NCI-H2107 treated with DMSO at 0.1 percent for 48 hours (cell line): Measurements from ENCODE around the gene IL18R1.

ENCODE experiments used
- DNase-seq: peaks from one replicate; lab custom pipeline; 2025; ENCODE audit not compliant: unreplicated experiment; lab: John Stamatoyannopoulos, UW

IL18R1 gene

GRCh38 chr2:102345329-102345920, 10.2 kb upstream of the IL18R1 start:
- DNase-seq, result no peak

GRCh38 chr2:102346381-102347130, 9.0 kb upstream of the IL18R1 start:
- no peak for DNase-seq

DNA sequence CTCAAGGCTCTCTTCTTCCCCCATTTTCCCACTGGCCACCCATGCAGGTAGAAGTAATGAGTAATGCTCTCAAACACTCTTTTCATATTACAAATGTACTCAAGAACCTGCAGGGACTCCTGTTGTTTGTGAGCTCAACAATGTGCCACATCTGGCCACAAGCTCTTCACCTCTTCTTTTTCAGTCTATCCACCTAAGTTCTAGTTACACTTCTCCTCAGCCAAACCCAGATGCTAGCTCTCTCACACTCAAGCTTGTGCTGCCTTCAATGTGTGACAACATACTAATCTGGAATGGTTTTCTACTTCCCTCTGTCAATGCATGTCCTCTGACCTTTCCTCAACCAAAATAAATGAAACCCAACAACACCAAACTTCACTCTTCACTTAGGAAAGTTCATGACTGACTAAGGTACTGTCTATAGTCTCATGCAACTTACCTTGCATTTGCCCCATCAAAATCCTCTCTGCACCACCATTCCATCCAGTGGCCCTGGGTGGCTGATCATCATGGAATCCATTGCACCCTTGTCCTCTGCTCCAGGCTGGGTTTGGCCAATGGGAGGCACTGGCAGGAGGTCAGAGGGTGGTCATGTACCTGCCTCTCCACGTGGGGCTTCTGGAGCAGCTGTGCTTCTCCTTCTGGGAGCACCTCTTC, 5.3 kb upstream of the IL18R1 start:
- no peak for DNase-seq

DNA sequence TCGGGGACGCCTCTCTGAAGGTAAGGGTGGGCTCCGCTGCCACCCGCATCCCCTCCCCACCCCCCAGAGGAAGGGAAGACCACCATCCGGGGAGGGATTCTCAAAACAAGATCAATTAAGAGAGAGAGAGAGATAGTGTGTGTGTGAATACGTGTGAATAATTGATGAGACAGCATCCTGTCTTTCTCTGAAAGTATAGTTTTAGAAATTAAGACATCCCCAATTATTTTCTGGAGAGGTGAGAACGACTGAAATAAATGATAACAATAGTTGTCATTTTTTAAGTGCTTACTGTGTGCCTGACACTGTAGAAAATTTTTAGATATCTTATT, 751 bp downstream of the IL18R1 start:
- DNase-seq, result no peak

DNA sequence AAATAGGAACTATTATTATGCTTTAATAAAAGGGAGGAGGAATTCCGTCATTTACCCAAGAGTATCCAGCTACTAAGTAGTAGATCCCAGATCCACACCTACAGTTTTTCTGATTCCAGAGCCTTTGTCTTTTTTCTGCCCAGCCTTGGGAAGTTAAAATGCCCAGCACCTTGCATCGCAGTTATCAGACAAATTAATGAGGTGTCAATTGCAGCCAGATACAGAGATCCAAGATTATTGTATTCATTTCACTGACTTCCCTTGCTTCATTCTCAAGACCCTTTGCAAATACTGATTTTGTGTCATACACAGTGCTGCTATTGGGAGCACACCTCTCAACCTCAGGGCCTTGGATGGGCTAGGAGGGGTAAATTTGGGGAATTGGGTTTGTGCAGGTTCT, 1.1 kb downstream of the IL18R1 start:
- DNase-seq, result no peak

DNA sequence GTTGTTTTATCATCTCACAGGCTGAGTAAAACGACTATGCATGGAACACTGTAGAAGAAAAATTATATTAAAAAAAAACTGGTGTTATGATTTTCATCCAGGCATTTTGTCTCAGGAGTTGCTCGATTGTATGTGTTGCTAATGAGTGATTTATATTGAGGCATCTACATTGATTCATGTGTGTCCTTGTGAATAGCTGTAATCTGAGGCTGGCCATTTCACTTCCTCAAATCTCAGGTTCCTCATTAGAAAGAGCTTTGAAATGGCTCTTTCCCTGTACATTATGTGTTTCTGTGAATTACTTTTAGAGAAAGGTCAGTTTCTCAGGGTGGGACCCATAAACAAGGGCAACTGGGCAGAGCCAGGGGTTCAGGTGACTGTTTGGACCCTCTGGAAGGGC, 2.3 kb downstream of the IL18R1 start:
- no peak for DNase-seq

DNA sequence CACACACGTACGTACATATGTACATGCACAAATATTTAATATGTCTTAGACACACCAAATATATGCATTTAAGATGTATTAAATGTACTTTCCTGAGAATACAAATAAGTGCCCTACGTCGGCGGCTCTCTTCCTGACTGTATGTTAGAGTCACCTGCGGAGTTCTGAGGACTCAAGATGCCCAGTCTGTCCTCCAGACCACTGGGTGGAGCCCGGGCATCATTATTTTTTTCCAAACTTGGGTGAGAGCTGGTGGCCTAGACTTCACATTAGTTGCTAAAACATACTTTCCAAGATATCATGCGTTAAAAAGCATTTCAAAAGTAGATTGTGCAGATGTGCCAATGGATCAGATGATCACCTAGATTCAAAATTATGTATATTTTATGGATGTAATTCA, 2.9 kb downstream of the IL18R1 start:
- DNase-seq, result no peak

- no peak for DNase-seq
Observed at GRCh38 chr2:102359527-102359926, 3.9 kb downstream of the IL18R1 start.

DNA sequence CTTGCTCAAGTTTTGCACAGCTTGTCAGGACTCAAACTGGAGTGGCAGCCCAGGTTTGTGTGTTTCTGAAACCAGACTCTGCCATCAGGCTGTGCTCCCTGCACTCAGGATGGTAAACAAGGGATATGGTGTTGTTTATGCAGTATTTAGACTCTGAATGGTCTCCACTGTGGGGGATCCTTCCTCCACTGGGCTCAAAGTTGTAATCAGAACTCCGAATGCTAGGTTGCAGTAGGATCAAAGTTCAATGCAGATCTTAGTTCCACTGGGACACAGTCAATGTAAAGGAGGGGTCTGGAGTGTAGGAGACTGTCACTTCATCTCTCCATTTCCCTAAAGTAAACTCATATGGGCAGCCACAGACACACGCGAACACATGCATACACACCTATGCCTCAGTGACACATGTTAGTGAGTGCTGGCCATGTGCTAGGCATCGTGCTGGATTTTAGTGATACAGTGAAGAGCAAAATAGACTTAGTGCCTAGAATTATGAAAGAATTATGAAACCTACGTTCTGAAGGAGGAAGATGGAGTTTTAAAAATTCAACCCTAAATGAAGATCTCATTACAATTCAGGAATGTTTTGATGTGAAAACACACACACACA, 6.1 kb downstream of the IL18R1 start:
- DNase-seq, result no peak

GRCh38 chr2:102365763-102366162, 10.2 kb downstream of the IL18R1 start:
- DNase-seq, result no peak

- no peak for DNase-seq
Observed at GRCh38 chr2:102366406-102367112, 11.0 kb downstream of the IL18R1 start.

GRCh38 chr2:102367331-102367971, 11.9 kb downstream of the IL18R1 start:
- DNase-seq, result no peak

GRCh38 chr2:102368461-102369109, 13.0 kb downstream of the IL18R1 start:
- no peak for DNase-seq

DNA sequence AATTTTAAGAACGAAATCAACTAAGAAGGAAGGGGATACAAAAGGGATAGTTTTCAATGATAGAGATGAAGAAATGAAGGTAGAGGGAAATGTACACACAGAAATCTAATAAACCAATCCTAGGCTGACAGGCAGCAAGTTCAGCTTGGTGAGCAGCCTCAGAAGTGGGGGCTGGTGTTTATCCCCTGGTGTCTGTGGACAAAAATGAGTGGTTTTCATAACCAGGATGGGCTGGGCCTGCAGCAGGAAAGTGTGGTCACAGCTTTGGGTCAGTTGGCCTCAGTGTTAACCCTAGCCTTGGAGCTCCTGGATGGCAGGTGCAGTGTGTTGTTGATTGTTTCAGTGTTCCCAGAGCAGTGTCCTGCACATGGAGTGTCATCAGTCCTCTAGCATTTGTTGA, 14.3 kb downstream of the IL18R1 start:
- DNase-seq, result no peak

- no peak for DNase-seq
Observed at GRCh38 chr2:102376052-102376591, 20.5 kb downstream of the IL18R1 start.

- DNase-seq, result no peak
Observed at GRCh38 chr2:102383722-102384121, 28.1 kb downstream of the IL18R1 start.

DNA sequence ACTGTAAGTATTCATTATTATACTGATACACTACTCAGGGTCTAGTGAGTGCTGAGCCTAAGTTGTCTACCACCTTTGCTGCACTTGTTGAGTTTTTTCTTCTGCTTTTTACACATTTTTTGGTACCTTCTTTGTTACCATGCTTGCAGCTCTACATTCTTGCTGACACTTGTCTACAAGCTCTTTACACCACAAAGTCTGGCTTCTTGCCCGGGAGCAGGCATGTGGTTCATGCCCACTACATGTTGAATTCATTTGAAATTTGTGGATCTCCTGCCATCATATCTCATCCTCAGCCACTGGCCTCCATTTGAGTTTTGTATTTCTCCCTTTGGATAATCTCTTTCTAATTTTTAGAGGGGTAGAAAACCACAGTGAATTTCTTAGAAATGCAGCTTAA, 29.9 kb downstream of the IL18R1 start:
- no peak for DNase-seq

DNA sequence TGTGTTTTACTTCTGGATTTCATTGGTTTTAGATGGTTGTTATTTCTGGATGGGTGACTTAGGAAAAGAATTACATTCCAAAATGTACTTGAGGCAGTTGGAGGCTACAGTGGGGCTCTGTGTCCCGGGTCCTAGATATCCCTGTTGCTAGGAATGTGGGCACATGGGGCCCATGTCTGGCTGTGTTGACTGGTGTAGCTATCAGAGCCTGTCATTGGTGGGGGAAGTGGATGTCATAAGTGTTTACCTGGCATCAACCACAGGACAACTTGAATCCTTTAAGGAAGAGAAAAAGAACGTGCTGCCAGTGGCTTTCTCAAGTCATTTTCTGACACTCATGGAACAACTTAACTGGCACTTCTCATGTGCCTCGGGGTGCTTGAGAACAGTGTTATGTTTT, 30.4 kb downstream of the IL18R1 start:
- DNase-seq, result no peak

- no peak for DNase-seq
Observed at GRCh38 chr2:102386867-102387541, 31.4 kb downstream of the IL18R1 start.
